ENCODE measurements around the gene S100A7A. TPM values are rescaled to one million over a fixed set of nuclear protein-coding genes. Genes with fewer than 3 reads are reported as not detected.
"Not testable (repeated sequence)": the region's sequence is repeated elsewhere in the genome, so short reads cannot be mapped to it uniquely, and the experiment has no call there.

S100A7A gene
- total RNA-seq, 1 experiment from 2014 or later, result not detected

DNA sequence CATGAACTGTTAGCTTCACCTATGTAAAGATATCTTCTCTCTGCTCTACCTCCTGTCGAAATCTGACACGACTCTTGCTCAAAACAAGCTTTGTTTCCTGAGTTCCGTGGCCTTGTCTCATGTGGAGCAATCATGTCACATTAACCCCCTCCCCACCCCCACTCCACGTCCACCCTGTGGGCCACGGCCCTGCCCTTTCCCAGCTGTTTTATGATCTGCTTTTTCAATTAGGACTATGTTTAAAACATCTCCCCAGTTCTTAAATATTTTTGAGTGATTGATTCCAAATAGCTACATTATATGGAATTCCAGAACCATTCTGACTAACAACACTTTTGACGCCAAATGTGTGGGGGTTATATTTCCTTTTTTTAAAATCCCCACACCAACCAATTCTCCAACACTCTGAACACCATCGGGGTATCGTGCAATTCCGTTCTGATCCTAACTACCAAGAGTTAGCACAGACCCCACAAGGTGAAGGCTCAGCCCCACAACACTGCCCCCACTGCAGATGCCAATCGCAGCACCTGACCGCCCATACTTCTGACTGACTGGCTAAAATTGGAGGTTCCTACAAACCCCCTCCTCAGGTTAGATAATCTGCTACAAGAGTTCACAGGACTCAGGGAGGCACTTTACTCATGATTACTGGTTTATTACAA lies 12.8 kb upstream of the S100A7A start:
- Mint-ChIP-seq H3K36me3 (ENCODE audit: insufficient read depth, unreplicated experiment) (no peaks in the 10 kb centered on the region), H3K27ac (ENCODE audit: unreplicated experiment) (no peak overlapping the region), H3K27me3 (ENCODE audit: insufficient read depth, unreplicated experiment) (peaks cover 34% of the 10 kb centered on the region), H3K4me1 (ENCODE audit: low read depth, unreplicated experiment) (no peaks in the 10 kb centered on the region), H3K9me3 (ENCODE audit: unreplicated experiment) (no peaks in the 10 kb centered on the region), H3K4me3 (ENCODE audit: unreplicated experiment) (no peak overlapping the region)
- Histone ChIP-seq H3K36me3 (ENCODE audit: control insufficient read depth, insufficient read depth, low read length) (no peaks in the 10 kb centered on the region), H3K27me3 (replicated peaks; ENCODE audit: control insufficient read depth, insufficient read depth, low read length) (no peaks in the 10 kb centered on the region; the same call in 1 of the 2 replicates), H3K9me3 (no peaks in the 10 kb centered on the region), H3K4me1 (no peaks in the 10 kb centered on the region), H3K4me3 (ENCODE audit: low read depth, low read length) (no peak overlapping the region)
- intact Hi-C loops (cut with micrococcal nuclease; ENCODE audit: unreplicated experiment), result loop anchor here (1.0 kb wide), 1 partner anchor 51 kb away; no protein-coding TSS in a partner anchor
- CTCF ChIA-PET, result interaction anchor here (0.7 kb wide), 1 partner anchor 51 kb away, joined by 6 read pairs; no protein-coding TSS in a partner anchor
- POLR2A ChIA-PET, result no interaction called here
- BruUV-seq (replicated peaks), result no TSS peak
- no peak for TF ChIP-seq CTCF (IDR thresholded peaks at IDR 0.05; ENCODE audit: insufficient read depth in 1 of 2, low read depth in 1 of 2, low read length in 1 of 2, severe bottlenecking in 1 of 2, unreplicated experiment in 1 of 2)
- no peak for DNase-seq

GRCh38 chr1:153404086-153404635 lies 12.2 kb upstream of the S100A7A start:
- H3K36me3 ChIP-seq (ENCODE audit: control insufficient read depth, insufficient read depth, low read length), result no peaks in the 10 kb centered on the region
- no peaks in the 10 kb centered on the region; the same call in 1 of the 2 replicates for H3K27me3 ChIP-seq (replicated peaks; ENCODE audit: control insufficient read depth, insufficient read depth, low read length)
- no peak overlapping the region for H3K4me3 ChIP-seq (ENCODE audit: low read depth, low read length)
- no peaks in the 10 kb centered on the region for H3K9me3 ChIP-seq
- TF ChIP-seq CTCF (IDR thresholded peaks at IDR 0.05; ENCODE audit: insufficient read depth in 1 of 2, low read depth in 1 of 2, low read length in 1 of 2, severe bottlenecking in 1 of 2, unreplicated experiment in 1 of 2), result no peak
- Mint-ChIP-seq H3K9me3 (ENCODE audit: unreplicated experiment) (no peaks in the 10 kb centered on the region), H3K4me1 (ENCODE audit: low read depth, unreplicated experiment) (no peaks in the 10 kb centered on the region), H3K27me3 (ENCODE audit: insufficient read depth, unreplicated experiment) (peaks cover 37% of the 10 kb centered on the region), H3K4me3 (ENCODE audit: unreplicated experiment) (no peak overlapping the region), H3K27ac (ENCODE audit: unreplicated experiment) (no peak overlapping the region), H3K36me3 (ENCODE audit: insufficient read depth, unreplicated experiment) (no peaks in the 10 kb centered on the region)
- no peak for DNase-seq
- no peaks in the 10 kb centered on the region for H3K4me1 ChIP-seq
- intact Hi-C loops (cut with micrococcal nuclease; ENCODE audit: unreplicated experiment), result loop anchor here (1.0 kb wide), 1 partner anchor 52 kb away; no protein-coding TSS in a partner anchor
- BruUV-seq (replicated peaks), result no TSS peak
- POLR2A ChIA-PET, result no interaction called here
- CTCF ChIA-PET, result no interaction called here

DNA sequence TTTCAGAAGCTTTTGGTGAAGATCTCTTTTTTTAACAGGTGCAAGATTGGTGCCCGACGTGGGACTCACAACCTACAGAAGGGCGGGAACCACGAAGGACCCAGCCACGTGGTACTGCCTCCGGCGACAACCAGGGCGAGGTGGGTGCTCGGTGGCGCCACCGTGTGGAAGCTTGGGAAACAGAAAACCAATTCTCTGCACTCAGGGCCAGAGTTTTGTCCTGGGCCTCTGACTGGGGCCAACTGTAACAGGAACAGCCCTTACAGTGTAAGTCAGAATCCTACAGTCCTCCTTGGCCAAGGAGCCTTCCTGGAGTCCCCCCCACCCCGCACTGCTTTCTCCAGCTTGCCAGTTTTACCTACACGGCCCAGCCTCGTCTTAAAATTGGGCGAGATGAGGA lies 11.6 kb upstream of the S100A7A start:
- TF ChIP-seq CTCF (IDR thresholded peaks at IDR 0.05; ENCODE audit: insufficient read depth in 1 of 2, low read depth in 1 of 2, low read length in 1 of 2, severe bottlenecking in 1 of 2, unreplicated experiment in 1 of 2), result peak; percentile 52 to 70
- Histone ChIP-seq H3K36me3 (ENCODE audit: control insufficient read depth, insufficient read depth, low read length) (no peaks in the 10 kb centered on the region), H3K27me3 (replicated peaks; ENCODE audit: control insufficient read depth, insufficient read depth, low read length) (no peaks in the 10 kb centered on the region; the same call in 1 of the 2 replicates), H3K9me3 (no peaks in the 10 kb centered on the region), H3K4me1 (no peaks in the 10 kb centered on the region), H3K4me3 (ENCODE audit: low read depth, low read length) (no peak overlapping the region)
- DNase-seq, result peak; percentile 56 to 69
- Mint-ChIP-seq H3K9me3 (ENCODE audit: unreplicated experiment) (no peaks in the 10 kb centered on the region), H3K4me1 (ENCODE audit: low read depth, unreplicated experiment) (no peaks in the 10 kb centered on the region), H3K27me3 (ENCODE audit: insufficient read depth, unreplicated experiment) (peaks cover 34% of the 10 kb centered on the region), H3K27ac (ENCODE audit: unreplicated experiment) (no peak overlapping the region), H3K4me3 (ENCODE audit: unreplicated experiment) (no peak overlapping the region), H3K36me3 (ENCODE audit: insufficient read depth, unreplicated experiment) (no peaks in the 10 kb centered on the region)
- ChIA-PET CTCF (no interaction called here), POLR2A (no interaction called here)
- BruUV-seq (replicated peaks), result no TSS peak
- intact Hi-C loops (cut with micrococcal nuclease; ENCODE audit: unreplicated experiment), result loop anchor here (1.0 kb wide), 1 partner anchor 52 kb away; no protein-coding TSS in a partner anchor

GRCh38 chr1:153405825-153406599 lies 10.3 kb upstream of the S100A7A start:
- BruUV-seq (replicated peaks); H3K9me3 ChIP-seq; H3K4me3 Mint-ChIP-seq (ENCODE audit: unreplicated experiment); H3K4me1 ChIP-seq; H3K4me1 Mint-ChIP-seq (ENCODE audit: low read depth, unreplicated experiment); H3K4me3 ChIP-seq (ENCODE audit: low read depth, low read length); H3K36me3 ChIP-seq (ENCODE audit: control insufficient read depth, insufficient read depth, low read length); H3K36me3 Mint-ChIP-seq (ENCODE audit: insufficient read depth, unreplicated experiment); CTCF ChIA-PET; intact Hi-C loops (cut with micrococcal nuclease; ENCODE audit: unreplicated experiment); H3K27me3 ChIP-seq (replicated peaks; ENCODE audit: control insufficient read depth, insufficient read depth, low read length); POLR2A ChIA-PET; DNase-seq; H3K27ac Mint-ChIP-seq (ENCODE audit: unreplicated experiment); H3K9me3 Mint-ChIP-seq (ENCODE audit: unreplicated experiment): not testable (repeated sequence)
- H3K27me3 Mint-ChIP-seq (ENCODE audit: insufficient read depth, unreplicated experiment), result peaks cover 33% of the 10 kb centered on the region
